ENCODE measurements around the gene GNG13. TPM values are rescaled to one million over a fixed set of nuclear protein-coding genes. Genes with fewer than 3 reads are reported as not detected.

The GNG13 gene
- total and polyA plus RNA-seq, 2 of the 4 experiments (the other 2 are of a cell fraction) = not detected

GRCh38 chr16:813204-813915 lies 12.8 kb upstream of the GNG13 start (continued):
- no peak for TF ChIP-seq RFX5 (IDR thresholded peaks at IDR 0.05; ENCODE audit: low read depth, low read length)
- peak; percentile 82 for TF ChIP-seq RAD21 (IDR thresholded peaks at IDR 0.05; ENCODE audit: low read length)

GRCh38 chr16:808085-808386 lies 7.5 kb upstream of the GNG13 start:
- Histone ChIP-seq H3K56ac (ENCODE audit: extremely low read depth, insufficient read depth, low read length) (no peak overlapping the region), H3K23ac (ENCODE audit: low read depth, low read length) (peak overlapping the region; percentile 57; the same call in 1 of the 2 replicates), H3K9me3 (ENCODE audit: control insufficient read depth, insufficient read depth, low read length) (no peaks in the 10 kb centered on the region; the same call in 1 of the 2 replicates), H3K14ac (replicated peaks; ENCODE audit: low read depth, low read length) (peak overlapping the region; percentile 76; the same call in 1 of the 2 replicates), H3K4me3 (ENCODE audit: insufficient read depth, low read depth, low read length) (peak overlapping the region; percentile 84), H3K9me1 (ENCODE audit: insufficient read depth, low read length) (0 out of 2 replicates have a peak, but pooled peaks cover 3% of the 10 kb centered on the region), H2BK15ac (ENCODE audit: low read depth, low read length) (no peak overlapping the region), H3K79me1 (ENCODE audit: low read depth in 1 of 2, low read length in 2 of 2) (peaks cover 4 to 12% of the 10 kb centered on the region in 2 experiments; a peak in 3 of 4 replicates), H2AK9ac (replicated peaks; ENCODE audit: low read depth, low read length, poor library complexity) (no peak overlapping the region), H2AFZ (replicated peaks; ENCODE audit: low read length, poor library complexity) (peak overlapping the region; percentile 87), H3K4me2 (ENCODE audit: low read depth, low read length) (peak overlapping the region; percentile 92), H4K91ac (ENCODE audit: insufficient read depth, low read depth, low read length) (no peak overlapping the region; the same call in 1 of the 2 replicates), H3K36me3 (ENCODE audit: control insufficient read depth, insufficient read depth, low read length) (no peaks in the 10 kb centered on the region), H2BK20ac (ENCODE audit: low read depth, low read length) (no peak overlapping the region), H3K4me1 (ENCODE audit: control insufficient read depth, insufficient read depth, low read length) (peaks cover 3% of the 10 kb centered on the region; the same call in 1 of the 2 replicates), H4K8ac (ENCODE audit: low read depth in 2 of 2, low read length in 2 of 2) (peak overlapping the region; percentile 51 to 88), H3K27me3 (ENCODE audit: control insufficient read depth, insufficient read depth, low read length) (no peaks in the 10 kb centered on the region), H2BK5ac (ENCODE audit: low read depth, low read length, poor library complexity, severe bottlenecking) (peak overlapping the region; percentile 19), H3K18ac (ENCODE audit: low read depth, low read length) (peak overlapping the region; percentile 63; the same call in 1 of the 2 replicates), H2BK120ac (ENCODE audit: low read depth, low read length) (no peak overlapping the region), H2AK5ac (ENCODE audit: low read depth, low read length) (0 out of 2 replicates have a peak overlapping the region, but pooled peaks have one; percentile 28), H3K27ac (ENCODE audit: insufficient read depth, low read length) (peak overlapping the region; percentile 30), H4K20me1 (ENCODE audit: insufficient read depth, low read length) (no peaks in the 10 kb centered on the region), H3K9ac (ENCODE audit: low read depth, low read length) (peak overlapping the region; percentile 76), H3K4ac (ENCODE audit: low read depth, low read length) (peak overlapping the region; percentile 78), H4K5ac (ENCODE audit: low read depth, low read length) (peak overlapping the region; percentile 87)
- BruUV-seq (replicated peaks) = no TSS peak
- CTCF ChIA-PET = no interaction called here
- ATAC-seq (ENCODE audit: low read depth) (no peak; the same call in 1 of the 2 replicates), DNase-seq (no peak)
- WGBS, 2 experiments (ENCODE audit: extremely low coverage in 2 of 2, insufficient read length in 1 of 2) = 35% methylated on average over 4 of the region's 19 CpGs; no CpG with 5 or more reads in 1 of the 2 experiments
- POLR2A ChIA-PET (ENCODE audit: unreplicated experiment) = no interaction called here
- intact Hi-C loops (cut with micrococcal nuclease) = no loop called here
- in situ Hi-C loops (cut with MboI; ENCODE audit: low sequenced_read_pairs) = loop anchor here (25.0 kb wide), 1 partner anchor 404 kb away; no protein-coding TSS in a partner anchor
- dilution Hi-C loops (cut with HindIII; ENCODE audit: low sequenced_read_pairs, unreplicated experiment) = no loop called here
- no peak for TF ChIP-seq SMC3 (IDR thresholded peaks at IDR 0.05; ENCODE audit: low read depth, low read length)
- no peak for TF ChIP-seq POLR2A (IDR thresholded peaks at IDR 0.05; ENCODE audit: low read depth, low read length)
- no peak for TF ChIP-seq RFX5 (IDR thresholded peaks at IDR 0.05; ENCODE audit: low read depth, low read length)
- no peak for TF ChIP-seq CTCF (conservative IDR thresholded peaks at IDR 0.05; ENCODE audit: low read depth, low read length)
- TF ChIP-seq NFE2L2 (IDR thresholded peaks at IDR 0.05; ENCODE audit: low read depth, low read length) = no peak
- TF ChIP-seq MAZ (IDR thresholded peaks at IDR 0.05; ENCODE audit: borderline replicate concordance, low read depth, low read length) = no peak
- TF ChIP-seq CEBPB (IDR thresholded peaks at IDR 0.05; ENCODE audit: low read depth, low read length) = no peak
- TF ChIP-seq BHLHE40 (IDR thresholded peaks at IDR 0.05; ENCODE audit: low read depth, low read length) = no peak
- no peak for TF ChIP-seq MAFK (IDR thresholded peaks at IDR 0.05; ENCODE audit: low read depth, low read length)
- no peak for TF ChIP-seq FOS (IDR thresholded peaks at IDR 0.05; ENCODE audit: low read depth, low read length)
- TF ChIP-seq RAD21 (IDR thresholded peaks at IDR 0.05; ENCODE audit: low read length) = no peak
- TF ChIP-seq USF2 (IDR thresholded peaks at IDR 0.05; ENCODE audit: low read depth, low read length) = no peak

Data from IMR-90 (cell line).